GM21367 (cell line): Measurements from ENCODE around the gene PIGU.
"Not testable (repeated sequence)": the region's sequence is repeated elsewhere in the genome, so short reads cannot be mapped to it uniquely, and the experiment has no call there.

ENCODE experiments used
- ATAC-seq: cut with Tn5 transposase; IDR thresholded peaks from one replicate; pipeline ENCODE4 v1.9.1; 2021; ENCODE audit not compliant: unreplicated experiment

PIGU gene

GRCh38 chr20:34516247-34517113, 160.4 kb downstream of the PIGU start, which contains the start of gene DYNLRB1:
DYNLRB1 (plus strand) TSS chr20:34516422; CDS start chr20:34516459, 37 bp downstream.
- peak; percentile 66 for ATAC-seq

- peak; percentile 44 for ATAC-seq
These were observed 161.2 kb downstream of the PIGU start for GRCh38 chr20:34515484-34516246.

- no peak for ATAC-seq
These were observed 161.9 kb downstream of the PIGU start for GRCh38 chr20:34514897-34515483.

- not testable (repeated sequence) for ATAC-seq
These were observed 162.9 kb downstream of the PIGU start for GRCh38 chr20:34514034-34514433.

- no peak for ATAC-seq
These were observed 163.9 kb downstream of the PIGU start for GRCh38 chr20:34512955-34513419.

- ATAC-seq: no peak
These were observed 164.5 kb downstream of the PIGU start for GRCh38 chr20:34512266-34512954.

- ATAC-seq: no peak
These were observed 165.0 kb downstream of the PIGU start for GRCh38 chr20:34511891-34512265.

- ATAC-seq: no peak
These were observed 166.3 kb downstream of the PIGU start for GRCh38 chr20:34510575-34510974.
